ENCODE data around the gene SHD. TPM values are rescaled to one million over a fixed set of nuclear protein-coding genes. Genes with fewer than 3 reads are reported as not detected.

The SHD gene
- total RNA-seq, 1 experiment from 2014 or later: 4.4 TPM

DNA sequence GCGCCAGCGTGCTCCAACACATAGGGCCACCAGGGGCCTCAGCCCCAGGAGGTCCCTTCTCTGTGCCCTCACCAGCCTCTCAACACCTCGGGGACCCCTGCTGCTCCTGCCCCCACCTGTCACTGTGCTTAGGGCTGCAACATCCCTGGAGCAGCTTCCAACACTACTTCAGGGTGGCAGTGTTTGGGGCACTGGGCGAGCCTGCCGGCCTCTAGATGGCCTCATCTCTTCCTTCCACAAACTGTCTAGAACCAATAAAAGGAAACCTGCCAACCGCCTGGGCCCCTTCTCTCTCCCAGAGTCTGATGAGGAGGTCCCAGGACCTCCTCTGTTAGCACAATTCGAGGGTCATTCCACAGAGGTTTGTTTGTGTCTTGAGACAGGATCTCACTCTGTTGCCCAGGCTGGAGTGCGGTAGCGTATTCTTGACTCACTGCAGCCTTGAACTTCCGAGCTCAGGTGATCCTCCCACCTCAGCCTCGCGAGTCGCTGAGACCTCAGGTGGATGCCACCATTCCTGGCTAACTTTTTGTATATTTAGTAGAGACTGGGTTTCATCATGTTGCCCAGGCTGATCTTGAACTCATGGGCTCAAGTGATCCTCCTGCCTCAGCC is 10.1 kb upstream of the SHD start:
- no peaks in the 10 kb centered on the region for H3K79me2 ChIP-seq (ENCODE audit: insufficient read depth, low read length)
- H3K27me3 ChIP-seq (ENCODE audit: insufficient read depth, low read length): no peaks in the 10 kb centered on the region
- no peak overlapping the region for H3T11ph ChIP-seq (ENCODE audit: low read length)
- H3K27ac Mint-ChIP-seq: no peak overlapping the region; a peak in 1 of 7 replicates
- H4K8ac ChIP-seq (replicated peaks; ENCODE audit: insufficient read length, low read depth, low read length): no peak overlapping the region
- H3K9me3 Mint-ChIP-seq: no peaks in the 10 kb centered on the region
- peaks cover 10 to 44% (median 28%) of the 10 kb centered on the region in 3 experiments; a peak in 6 of 7 replicates for H3K36me3 Mint-ChIP-seq (ENCODE audit: insufficient read depth in 1 of 3, low read depth in 3 of 3)
- no peak overlapping the region for H2BK5ac ChIP-seq (ENCODE audit: insufficient read length, low read length)
- no peak for DNase-seq
- H3K4me2 ChIP-seq (ENCODE audit: insufficient read depth, insufficient read length, low read length): no peak overlapping the region
- H3K79me1 ChIP-seq (ENCODE audit: insufficient read depth, low read depth, low read length, poor library complexity, severe bottlenecking): no peaks in the 10 kb centered on the region
- no peak overlapping the region for H3K56ac ChIP-seq (ENCODE audit: insufficient read length, low read depth, low read length)
- H3K4me1 ChIP-seq (ENCODE audit: insufficient read depth, low read length): no peaks in the 10 kb centered on the region
- H3K4me1 Mint-ChIP-seq: peaks cover 2 to 5% of the 10 kb centered on the region in 2 experiments; a peak in 3 of 4 replicates
- H4K5ac ChIP-seq (ENCODE audit: insufficient read length, low read depth, low read length): no peak overlapping the region
- no peak overlapping the region for H2AK5ac ChIP-seq (ENCODE audit: insufficient read length, low read length)
- no peak overlapping the region for H3K18ac ChIP-seq (ENCODE audit: insufficient read length, low read depth, low read length)
- no peak overlapping the region for H2BK20ac ChIP-seq (ENCODE audit: low read depth, low read length, poor library complexity, severe bottlenecking)
- no peak overlapping the region for H3K14ac ChIP-seq (ENCODE audit: insufficient read depth, low read length)
- H2BK120ac ChIP-seq (ENCODE audit: low read depth, low read length, poor library complexity, severe bottlenecking): no peak overlapping the region
- H3K27me3 Mint-ChIP-seq (ENCODE audit: low read depth): no peaks in the 10 kb centered on the region
- H2AFZ ChIP-seq (ENCODE audit: low read length): no peak overlapping the region
- no peak overlapping the region for H4K91ac ChIP-seq (ENCODE audit: insufficient read length, low read depth, low read length)
- H3K4ac ChIP-seq (ENCODE audit: low read depth, low read length): no peak overlapping the region
- no peak overlapping the region; a peak in 1 of 5 replicates for H3K4me3 Mint-ChIP-seq
- H2BK15ac ChIP-seq (ENCODE audit: low read depth, low read length): no peak overlapping the region
- no peaks in the 10 kb centered on the region for H3K9me3 ChIP-seq (ENCODE audit: control insufficient read depth, low read depth, low read length)
- TF ChIP-seq, protein P1, sequence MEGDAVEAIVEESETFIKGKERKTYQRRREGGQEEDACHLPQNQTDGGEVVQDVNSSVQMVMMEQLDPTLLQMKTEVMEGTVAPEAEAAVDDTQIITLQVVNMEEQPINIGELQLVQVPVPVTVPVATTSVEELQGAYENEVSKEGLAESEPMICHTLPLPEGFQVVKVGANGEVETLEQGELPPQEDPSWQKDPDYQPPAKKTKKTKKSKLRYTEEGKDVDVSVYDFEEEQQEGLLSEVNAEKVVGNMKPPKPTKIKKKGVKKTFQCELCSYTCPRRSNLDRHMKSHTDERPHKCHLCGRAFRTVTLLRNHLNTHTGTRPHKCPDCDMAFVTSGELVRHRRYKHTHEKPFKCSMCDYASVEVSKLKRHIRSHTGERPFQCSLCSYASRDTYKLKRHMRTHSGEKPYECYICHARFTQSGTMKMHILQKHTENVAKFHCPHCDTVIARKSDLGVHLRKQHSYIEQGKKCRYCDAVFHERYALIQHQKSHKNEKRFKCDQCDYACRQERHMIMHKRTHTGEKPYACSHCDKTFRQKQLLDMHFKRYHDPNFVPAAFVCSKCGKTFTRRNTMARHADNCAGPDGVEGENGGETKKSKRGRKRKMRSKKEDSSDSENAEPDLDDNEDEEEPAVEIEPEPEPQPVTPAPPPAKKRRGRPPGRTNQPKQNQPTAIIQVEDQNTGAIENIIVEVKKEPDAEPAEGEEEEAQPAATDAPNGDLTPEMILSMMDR (conservative IDR thresholded peaks at IDR 0.05): no peak
- no CpG with 5 or more reads among the region's 13 CpGs for WGBS (ENCODE audit: extremely low coverage, insufficient read length, low lambda C conversion rate)
- no peak overlapping the region for H3K23ac ChIP-seq (ENCODE audit: insufficient read length, low read depth, low read length)
- H4K20me1 ChIP-seq (ENCODE audit: control insufficient read depth, insufficient read depth, insufficient read length): no peaks in the 10 kb centered on the region
- no peaks in the 10 kb centered on the region for H3K23me2 ChIP-seq (ENCODE audit: insufficient read length, low read depth, low read length, poor library complexity, severe bottlenecking)
- no peak overlapping the region for H3K9ac ChIP-seq (ENCODE audit: extremely low read depth, insufficient read length, low read length)
- H3K27ac ChIP-seq (ENCODE audit: insufficient read length, low read depth, low read length): no peak overlapping the region
- H2BK12ac ChIP-seq (ENCODE audit: insufficient read length, low read depth, low read length): no peak overlapping the region

All from H9 (cell line).